WTC11 (cell line): ENCODE results near the gene IL1RAPL1. TPM values are rescaled to one million over a fixed set of nuclear protein-coding genes. Genes with fewer than 3 reads are reported as not detected.
"Not testable (repeated sequence)": the region's sequence is repeated elsewhere in the genome, so short reads cannot be mapped to it uniquely, and the experiment has no call there.

Experiments used
- ATAC-seq: fragments of 200-7000 bp; cut with Tn5 transposase; 2 replicates; pipeline ENCODE4 v1.10.0; 2021; ENCODE audit warnings: mild to moderate bottlenecking, moderate library complexity
- CTCF ChIA-PET: fragments of 300-600 bp; sonication (Branson Sonifier 250); formaldehyde crosslinking; loops from one replicate; lab custom pipeline; 2021; ENCODE audit warnings: antibody characterized with exemption; lab: Charles Lee
- POLR2A ChIA-PET: fragments of 350-600 bp; sonication (Branson Sonifier 250); formaldehyde crosslinking; loops from one replicate; lab custom pipeline; 2021; ENCODE audit warnings: antibody characterized with exemption; lab: Charles Lee
- DNase-seq: peaks from one replicate; pipeline ENCODE4 v3.0.0; 2021; ENCODE audit warnings: low spot score
- H3K27ac Mint-ChIP-seq: 2 replicates; pipeline ENCODE4 v1.8.0; 2021; ENCODE audit warnings: mixed read lengths
- H3K27me3 Mint-ChIP-seq: 2 replicates; pipeline ENCODE4 v1.8.0; 2021; ENCODE audit warnings: low read depth, mild to moderate bottlenecking, moderate library complexity, mixed read lengths
- H3K36me3 Mint-ChIP-seq: 2 replicates; pipeline ENCODE4 v1.8.0; 2021; ENCODE audit warnings: mixed read lengths
- H3K4me1 Mint-ChIP-seq: 2 replicates; pipeline ENCODE4 v1.8.0; 2022; ENCODE audit warnings: mixed read lengths
- H3K4me3 Mint-ChIP-seq: 2 replicates; pipeline ENCODE4 v1.8.0; 2021; ENCODE audit warnings: mild to moderate bottlenecking, moderate library complexity, mixed read lengths
- H3K9me3 Mint-ChIP-seq: 2 replicates; pipeline ENCODE4 v1.8.0; 2021; ENCODE audit warnings: mixed read lengths
- HMGA2 ChIP-seq: fragments of 250-450 bp; sonication (Bioruptor Pico); IDR thresholded peaks from 2 replicates; pipeline ENCODE4 v1.4.0; 2021; ENCODE audit warnings: mild to moderate bottlenecking, moderate library complexity
- JUN ChIP-seq: sonication (generic); formaldehyde crosslinking; IDR thresholded peaks from 2 replicates; pipeline ENCODE4 v1.8.0; 2023; ENCODE audit warnings: mild to moderate bottlenecking, missing genetic modification reagents
- KAT7 ChIP-seq: sonication (generic); formaldehyde crosslinking; IDR thresholded peaks from 2 replicates; pipeline ENCODE4 v1.8.1; 2023; ENCODE audit warnings: missing genetic modification reagents, mild to moderate bottlenecking, borderline replicate concordance
- NFE2L1 ChIP-seq: sonication (generic); formaldehyde crosslinking; IDR thresholded peaks from 2 replicates; pipeline ENCODE4 v1.8.1; 2023; ENCODE audit warnings: missing genetic modification reagents
- NR2C2 ChIP-seq: sonication (generic); formaldehyde crosslinking; IDR thresholded peaks from 2 replicates; pipeline ENCODE4 v1.8.0; 2022; ENCODE audit warnings: mild to moderate bottlenecking, missing genetic modification reagents
- RELA ChIP-seq: sonication (generic); formaldehyde crosslinking; IDR thresholded peaks from 2 replicates; pipeline ENCODE4 v1.8.1; 2022; ENCODE audit warnings: missing genetic modification reagents, mild to moderate bottlenecking, borderline replicate concordance
- RORB ChIP-seq: fragments of 250-450 bp; sonication (Bioruptor Pico); IDR thresholded peaks from 2 replicates; pipeline ENCODE4 v1.9.0; 2021; ENCODE audit warnings: mild to moderate bottlenecking
- TCF7 ChIP-seq: sonication (generic); formaldehyde crosslinking; IDR thresholded peaks from 2 replicates; pipeline ENCODE4 v1.8.0; 2022; ENCODE audit warnings: mild to moderate bottlenecking, low read depth, missing genetic modification reagents, moderate library complexity
- TEAD1 ChIP-seq: sonication (generic); formaldehyde crosslinking; IDR thresholded peaks from 2 replicates; pipeline ENCODE4 v1.8.0; 2022; ENCODE audit warnings: mild to moderate bottlenecking, missing genetic modification reagents
- ZBTB21 ChIP-seq: sonication (generic); formaldehyde crosslinking; IDR thresholded peaks from 2 replicates; pipeline ENCODE4 v1.8.1; 2023; ENCODE audit warnings: mild to moderate bottlenecking, missing genetic modification reagents, borderline replicate concordance
- ZNF121 ChIP-seq: sonication (generic); formaldehyde crosslinking; IDR thresholded peaks from 2 replicates; pipeline ENCODE4 v1.8.0; 2023; ENCODE audit warnings: missing genetic modification reagents
- ZNF317 ChIP-seq: sonication (generic); formaldehyde crosslinking; IDR thresholded peaks from 2 replicates; pipeline ENCODE4 v1.8.1; 2023; ENCODE audit warnings: low read depth, mild to moderate bottlenecking, moderate library complexity, missing genetic modification reagents, borderline replicate concordance
- ZNF396 ChIP-seq: fragments of 250-450 bp; sonication (Bioruptor Pico); IDR thresholded peaks from 2 replicates; pipeline ENCODE4 v1.8.0; 2021; ENCODE audit warnings: mild to moderate bottlenecking, moderate library complexity, borderline replicate concordance
- ZNF416 ChIP-seq: fragments of 250-450 bp; sonication (Bioruptor Pico); IDR thresholded peaks from 2 replicates; pipeline ENCODE4 v1.9.0; 2021; ENCODE audit warnings: mild to moderate bottlenecking, inconsistent platforms
- total RNA-seq: library from RNA; stranded (reverse); gene quantifications from 3 replicates; pipeline ENCODE4 v1.2.3, GENCODE V29; 2021
- TF ChIP-seq, protein P1 (sequence below): sonication (generic); formaldehyde crosslinking; IDR thresholded peaks from 2 replicates; pipeline ENCODE4 v1.8.0; 2022; ENCODE audit warnings: mild to moderate bottlenecking, missing genetic modification reagents
- TF ChIP-seq, protein P2 (sequence below): sonication (generic); formaldehyde crosslinking; IDR thresholded peaks from 2 replicates; pipeline ENCODE4 v1.8.1; 2023; ENCODE audit warnings: mild to moderate bottlenecking, missing genetic modification reagents, borderline replicate concordance
- TF ChIP-seq, protein P3 (sequence below): fragments of 250-450 bp; sonication (Bioruptor Pico); IDR thresholded peaks from 2 replicates; pipeline ENCODE4 v1.9.0; 2021; ENCODE audit warnings: moderate library complexity, mild to moderate bottlenecking, inconsistent platforms, borderline replicate concordance
- TF ChIP-seq, protein P4 (sequence below): sonication (generic); formaldehyde crosslinking; conservative IDR thresholded peaks from 2 replicates; pipeline ENCODE4 v1.8.1; 2023; ENCODE audit warnings: mild to moderate bottlenecking, low read depth, missing genetic modification reagents, moderate library complexity
- TF ChIP-seq, protein P5 (sequence below): fragments of 250-450 bp; sonication (Bioruptor Pico); IDR thresholded peaks from 2 replicates; pipeline ENCODE4 v1.9.0; 2021; ENCODE audit warnings: mild to moderate bottlenecking, borderline replicate concordance

The IL1RAPL1 gene
- total RNA-seq, 1 experiment from 2014 or later = 0.13 TPM

DNA sequence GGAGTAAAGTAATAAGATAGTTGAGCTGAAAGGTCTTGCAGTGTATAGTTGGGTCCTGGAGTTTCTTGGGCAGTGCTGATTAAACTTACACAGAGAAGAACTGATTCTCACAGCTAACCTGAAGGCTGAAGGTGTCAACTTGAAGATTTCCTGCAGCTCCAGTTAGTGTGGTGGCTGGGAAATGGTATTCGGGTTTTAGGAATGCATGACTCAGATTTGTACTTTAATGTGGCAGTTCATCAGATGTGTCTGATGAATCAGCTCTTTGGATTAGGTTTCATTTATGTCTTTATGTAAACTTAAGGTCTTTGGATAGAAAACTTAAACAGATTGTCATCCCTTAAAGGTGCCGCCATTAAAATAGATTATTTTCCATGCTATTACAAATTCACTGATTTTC lies 200.0 kb downstream of the IL1RAPL1 start:
- no peaks in the 10 kb centered on the region for H3K27me3 Mint-ChIP-seq
- no peak overlapping the region for H3K4me3 Mint-ChIP-seq
- ATAC-seq (no peak), DNase-seq (no peak)
- POLR2A ChIA-PET = no interaction called here
- no peak overlapping the region for H3K27ac Mint-ChIP-seq
- no peaks in the 10 kb centered on the region for H3K4me1 Mint-ChIP-seq
- no peaks in the 10 kb centered on the region for H3K9me3 Mint-ChIP-seq
- CTCF ChIA-PET = no interaction called here
- no peaks in the 10 kb centered on the region for H3K36me3 Mint-ChIP-seq
- TF ChIP-seq NR2C2 (CRISPR knock-in tag) (no peak), TEAD1 (no peak), ZNF121 (CRISPR knock-in tag) (no peak), RORB (CRISPR knock-in tag) (no peak), HMGA2 (CRISPR knock-in tag) (no peak), RELA (CRISPR knock-in tag) (no peak), JUN (CRISPR knock-in tag) (no peak), TCF7 (CRISPR knock-in tag) (no peak)
- TF ChIP-seq, protein P1, sequence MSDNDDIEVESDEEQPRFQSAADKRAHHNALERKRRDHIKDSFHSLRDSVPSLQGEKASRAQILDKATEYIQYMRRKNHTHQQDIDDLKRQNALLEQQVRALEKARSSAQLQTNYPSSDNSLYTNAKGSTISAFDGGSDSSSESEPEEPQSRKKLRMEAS = no peak

DNA sequence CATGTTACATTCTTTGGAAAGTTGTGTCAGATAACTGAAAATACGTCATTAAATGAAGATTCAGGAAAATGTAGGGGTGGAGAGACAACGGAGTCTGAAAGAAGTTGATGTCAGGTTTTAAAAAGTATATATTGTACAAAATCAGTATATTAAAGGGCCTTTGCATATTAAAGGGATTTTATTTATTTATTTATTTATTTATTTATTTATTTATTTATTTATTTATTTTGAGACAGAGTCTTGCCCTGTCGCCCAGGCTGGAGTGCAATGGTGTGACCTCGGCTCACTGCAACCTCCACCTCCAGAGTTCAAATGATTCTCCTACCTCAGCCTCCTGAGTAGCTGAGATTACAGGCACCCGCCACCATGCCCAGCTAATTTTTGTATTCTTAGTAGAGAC lies 213.4 kb downstream of the IL1RAPL1 start:
- H3K27ac Mint-ChIP-seq, H3K4me1 Mint-ChIP-seq, CTCF ChIA-PET, POLR2A ChIA-PET, H3K36me3 Mint-ChIP-seq, H3K4me3 Mint-ChIP-seq, DNase-seq, ATAC-seq, H3K27me3 Mint-ChIP-seq: not testable (repeated sequence)
- H3K9me3 Mint-ChIP-seq = peaks cover 13% of the 10 kb centered on the region

DNA sequence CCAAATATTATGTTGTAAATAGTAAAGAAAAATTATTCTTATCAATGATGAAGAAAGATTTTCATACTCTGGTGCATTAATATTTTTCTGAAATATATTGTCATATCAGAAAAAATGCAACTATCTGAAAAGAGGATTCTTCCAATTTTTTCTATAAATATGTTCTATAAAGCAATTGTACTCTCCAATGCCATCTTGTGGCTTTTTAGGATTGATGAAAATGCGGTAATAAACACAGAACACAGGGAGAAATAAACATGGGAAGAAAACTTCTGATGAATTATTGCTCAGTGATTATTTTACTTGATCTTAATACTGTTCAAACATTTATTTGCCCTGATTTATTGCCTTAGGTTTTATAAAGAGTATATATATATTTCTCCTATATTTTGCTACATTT lies 215.4 kb downstream of the IL1RAPL1 start:
- Mint-ChIP-seq H3K27ac (no peak overlapping the region), H3K27me3 (no peaks in the 10 kb centered on the region; the same call in 1 of the 2 replicates), H3K9me3 (peaks cover 6% of the 10 kb centered on the region), H3K4me3 (no peak overlapping the region), H3K36me3 (peaks cover 1% of the 10 kb centered on the region), H3K4me1 (no peaks in the 10 kb centered on the region)
- CTCF ChIA-PET = no interaction called here
- TF ChIP-seq, protein P2, sequence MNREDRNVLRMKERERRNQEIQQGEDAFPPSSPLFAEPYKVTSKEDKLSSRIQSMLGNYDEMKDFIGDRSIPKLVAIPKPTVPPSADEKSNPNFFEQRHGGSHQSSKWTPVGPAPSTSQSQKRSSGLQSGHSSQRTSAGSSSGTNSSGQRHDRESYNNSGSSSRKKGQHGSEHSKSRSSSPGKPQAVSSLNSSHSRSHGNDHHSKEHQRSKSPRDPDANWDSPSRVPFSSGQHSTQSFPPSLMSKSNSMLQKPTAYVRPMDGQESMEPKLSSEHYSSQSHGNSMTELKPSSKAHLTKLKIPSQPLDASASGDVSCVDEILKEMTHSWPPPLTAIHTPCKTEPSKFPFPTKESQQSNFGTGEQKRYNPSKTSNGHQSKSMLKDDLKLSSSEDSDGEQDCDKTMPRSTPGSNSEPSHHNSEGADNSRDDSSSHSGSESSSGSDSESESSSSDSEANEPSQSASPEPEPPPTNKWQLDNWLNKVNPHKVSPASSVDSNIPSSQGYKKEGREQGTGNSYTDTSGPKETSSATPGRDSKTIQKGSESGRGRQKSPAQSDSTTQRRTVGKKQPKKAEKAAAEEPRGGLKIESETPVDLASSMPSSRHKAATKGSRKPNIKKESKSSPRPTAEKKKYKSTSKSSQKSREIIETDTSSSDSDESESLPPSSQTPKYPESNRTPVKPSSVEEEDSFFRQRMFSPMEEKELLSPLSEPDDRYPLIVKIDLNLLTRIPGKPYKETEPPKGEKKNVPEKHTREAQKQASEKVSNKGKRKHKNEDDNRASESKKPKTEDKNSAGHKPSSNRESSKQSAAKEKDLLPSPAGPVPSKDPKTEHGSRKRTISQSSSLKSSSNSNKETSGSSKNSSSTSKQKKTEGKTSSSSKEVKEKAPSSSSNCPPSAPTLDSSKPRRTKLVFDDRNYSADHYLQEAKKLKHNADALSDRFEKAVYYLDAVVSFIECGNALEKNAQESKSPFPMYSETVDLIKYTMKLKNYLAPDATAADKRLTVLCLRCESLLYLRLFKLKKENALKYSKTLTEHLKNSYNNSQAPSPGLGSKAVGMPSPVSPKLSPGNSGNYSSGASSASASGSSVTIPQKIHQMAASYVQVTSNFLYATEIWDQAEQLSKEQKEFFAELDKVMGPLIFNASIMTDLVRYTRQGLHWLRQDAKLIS = no peak
- TF ChIP-seq ZNF317 (CRISPR knock-in tag) (no peak), RELA (CRISPR knock-in tag) (no peak), ZBTB21 (CRISPR knock-in tag) (no peak), ZNF416 (CRISPR knock-in tag) (no peak), ZNF396 (CRISPR knock-in tag) (no peak), NFE2L1 (CRISPR knock-in tag) (no peak), KAT7 (CRISPR knock-in tag) (no peak)
- TF ChIP-seq, protein P3, sequence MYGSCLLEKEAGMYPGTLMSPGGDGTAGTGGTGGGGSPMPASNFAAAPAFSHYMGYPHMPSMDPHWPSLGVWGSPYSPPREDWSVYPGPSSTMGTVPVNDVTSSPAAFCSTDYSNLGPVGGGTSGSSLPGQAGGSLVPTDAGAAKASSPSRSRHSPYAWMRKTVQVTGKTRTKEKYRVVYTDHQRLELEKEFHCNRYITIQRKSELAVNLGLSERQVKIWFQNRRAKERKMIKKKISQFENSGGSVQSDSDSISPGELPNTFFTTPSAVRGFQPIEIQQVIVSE (CRISPR knock-in tag) = no peak
- TF ChIP-seq, protein P4, sequence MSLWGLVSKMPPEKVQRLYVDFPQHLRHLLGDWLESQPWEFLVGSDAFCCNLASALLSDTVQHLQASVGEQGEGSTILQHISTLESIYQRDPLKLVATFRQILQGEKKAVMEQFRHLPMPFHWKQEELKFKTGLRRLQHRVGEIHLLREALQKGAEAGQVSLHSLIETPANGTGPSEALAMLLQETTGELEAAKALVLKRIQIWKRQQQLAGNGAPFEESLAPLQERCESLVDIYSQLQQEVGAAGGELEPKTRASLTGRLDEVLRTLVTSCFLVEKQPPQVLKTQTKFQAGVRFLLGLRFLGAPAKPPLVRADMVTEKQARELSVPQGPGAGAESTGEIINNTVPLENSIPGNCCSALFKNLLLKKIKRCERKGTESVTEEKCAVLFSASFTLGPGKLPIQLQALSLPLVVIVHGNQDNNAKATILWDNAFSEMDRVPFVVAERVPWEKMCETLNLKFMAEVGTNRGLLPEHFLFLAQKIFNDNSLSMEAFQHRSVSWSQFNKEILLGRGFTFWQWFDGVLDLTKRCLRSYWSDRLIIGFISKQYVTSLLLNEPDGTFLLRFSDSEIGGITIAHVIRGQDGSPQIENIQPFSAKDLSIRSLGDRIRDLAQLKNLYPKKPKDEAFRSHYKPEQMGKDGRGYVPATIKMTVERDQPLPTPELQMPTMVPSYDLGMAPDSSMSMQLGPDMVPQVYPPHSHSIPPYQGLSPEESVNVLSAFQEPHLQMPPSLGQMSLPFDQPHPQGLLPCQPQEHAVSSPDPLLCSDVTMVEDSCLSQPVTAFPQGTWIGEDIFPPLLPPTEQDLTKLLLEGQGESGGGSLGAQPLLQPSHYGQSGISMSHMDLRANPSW = no peak
- TF ChIP-seq, protein P5, sequence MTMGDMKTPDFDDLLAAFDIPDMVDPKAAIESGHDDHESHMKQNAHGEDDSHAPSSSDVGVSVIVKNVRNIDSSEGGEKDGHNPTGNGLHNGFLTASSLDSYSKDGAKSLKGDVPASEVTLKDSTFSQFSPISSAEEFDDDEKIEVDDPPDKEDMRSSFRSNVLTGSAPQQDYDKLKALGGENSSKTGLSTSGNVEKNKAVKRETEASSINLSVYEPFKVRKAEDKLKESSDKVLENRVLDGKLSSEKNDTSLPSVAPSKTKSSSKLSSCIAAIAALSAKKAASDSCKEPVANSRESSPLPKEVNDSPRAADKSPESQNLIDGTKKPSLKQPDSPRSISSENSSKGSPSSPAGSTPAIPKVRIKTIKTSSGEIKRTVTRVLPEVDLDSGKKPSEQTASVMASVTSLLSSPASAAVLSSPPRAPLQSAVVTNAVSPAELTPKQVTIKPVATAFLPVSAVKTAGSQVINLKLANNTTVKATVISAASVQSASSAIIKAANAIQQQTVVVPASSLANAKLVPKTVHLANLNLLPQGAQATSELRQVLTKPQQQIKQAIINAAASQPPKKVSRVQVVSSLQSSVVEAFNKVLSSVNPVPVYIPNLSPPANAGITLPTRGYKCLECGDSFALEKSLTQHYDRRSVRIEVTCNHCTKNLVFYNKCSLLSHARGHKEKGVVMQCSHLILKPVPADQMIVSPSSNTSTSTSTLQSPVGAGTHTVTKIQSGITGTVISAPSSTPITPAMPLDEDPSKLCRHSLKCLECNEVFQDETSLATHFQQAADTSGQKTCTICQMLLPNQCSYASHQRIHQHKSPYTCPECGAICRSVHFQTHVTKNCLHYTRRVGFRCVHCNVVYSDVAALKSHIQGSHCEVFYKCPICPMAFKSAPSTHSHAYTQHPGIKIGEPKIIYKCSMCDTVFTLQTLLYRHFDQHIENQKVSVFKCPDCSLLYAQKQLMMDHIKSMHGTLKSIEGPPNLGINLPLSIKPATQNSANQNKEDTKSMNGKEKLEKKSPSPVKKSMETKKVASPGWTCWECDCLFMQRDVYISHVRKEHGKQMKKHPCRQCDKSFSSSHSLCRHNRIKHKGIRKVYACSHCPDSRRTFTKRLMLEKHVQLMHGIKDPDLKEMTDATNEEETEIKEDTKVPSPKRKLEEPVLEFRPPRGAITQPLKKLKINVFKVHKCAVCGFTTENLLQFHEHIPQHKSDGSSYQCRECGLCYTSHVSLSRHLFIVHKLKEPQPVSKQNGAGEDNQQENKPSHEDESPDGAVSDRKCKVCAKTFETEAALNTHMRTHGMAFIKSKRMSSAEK (CRISPR knock-in tag) = no peak
- DNase-seq = no peak
- no peak for ATAC-seq
- POLR2A ChIA-PET = no interaction called here
